ENCODE results near the gene C13orf46. TPM values are rescaled to one million over a fixed set of nuclear protein-coding genes. Genes with fewer than 3 reads are reported as not detected.
A peak's percentile ranks its signal among the peaks of the same experiment; 100 is the strongest.

C13orf46 gene
- total RNA-seq, 1 donor, result 0.27 TPM

DNA sequence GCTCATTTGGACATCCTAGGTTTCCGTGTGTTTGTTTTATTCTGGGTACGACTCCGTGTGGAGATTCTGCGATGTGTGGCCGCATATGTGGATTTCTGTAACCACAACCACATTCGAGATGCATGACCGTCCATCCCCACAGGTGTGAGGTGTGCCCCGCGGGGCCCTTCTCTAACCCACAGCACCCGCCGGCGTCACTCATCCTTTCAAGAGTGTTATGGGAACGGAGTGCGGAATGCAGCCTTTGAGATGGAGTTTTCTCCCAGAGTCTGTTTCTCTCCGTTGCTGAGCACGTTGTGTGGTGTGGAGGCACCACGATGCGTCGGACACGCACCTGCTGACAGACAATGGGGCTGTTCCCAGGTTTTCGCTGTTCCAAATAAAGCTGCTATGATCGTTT lies 40.0 kb downstream of the C13orf46 start:
- TF ChIP-seq, protein P1, sequence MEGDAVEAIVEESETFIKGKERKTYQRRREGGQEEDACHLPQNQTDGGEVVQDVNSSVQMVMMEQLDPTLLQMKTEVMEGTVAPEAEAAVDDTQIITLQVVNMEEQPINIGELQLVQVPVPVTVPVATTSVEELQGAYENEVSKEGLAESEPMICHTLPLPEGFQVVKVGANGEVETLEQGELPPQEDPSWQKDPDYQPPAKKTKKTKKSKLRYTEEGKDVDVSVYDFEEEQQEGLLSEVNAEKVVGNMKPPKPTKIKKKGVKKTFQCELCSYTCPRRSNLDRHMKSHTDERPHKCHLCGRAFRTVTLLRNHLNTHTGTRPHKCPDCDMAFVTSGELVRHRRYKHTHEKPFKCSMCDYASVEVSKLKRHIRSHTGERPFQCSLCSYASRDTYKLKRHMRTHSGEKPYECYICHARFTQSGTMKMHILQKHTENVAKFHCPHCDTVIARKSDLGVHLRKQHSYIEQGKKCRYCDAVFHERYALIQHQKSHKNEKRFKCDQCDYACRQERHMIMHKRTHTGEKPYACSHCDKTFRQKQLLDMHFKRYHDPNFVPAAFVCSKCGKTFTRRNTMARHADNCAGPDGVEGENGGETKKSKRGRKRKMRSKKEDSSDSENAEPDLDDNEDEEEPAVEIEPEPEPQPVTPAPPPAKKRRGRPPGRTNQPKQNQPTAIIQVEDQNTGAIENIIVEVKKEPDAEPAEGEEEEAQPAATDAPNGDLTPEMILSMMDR (IDR thresholded peaks at IDR 0.05; ENCODE audit: insufficient read depth, low read length), result no peak
- no peak for DNase-seq (ENCODE audit: low read depth)
- H3K4me3 ChIP-seq (ENCODE audit: low read depth, low read length), result no peak overlapping the region

DNA sequence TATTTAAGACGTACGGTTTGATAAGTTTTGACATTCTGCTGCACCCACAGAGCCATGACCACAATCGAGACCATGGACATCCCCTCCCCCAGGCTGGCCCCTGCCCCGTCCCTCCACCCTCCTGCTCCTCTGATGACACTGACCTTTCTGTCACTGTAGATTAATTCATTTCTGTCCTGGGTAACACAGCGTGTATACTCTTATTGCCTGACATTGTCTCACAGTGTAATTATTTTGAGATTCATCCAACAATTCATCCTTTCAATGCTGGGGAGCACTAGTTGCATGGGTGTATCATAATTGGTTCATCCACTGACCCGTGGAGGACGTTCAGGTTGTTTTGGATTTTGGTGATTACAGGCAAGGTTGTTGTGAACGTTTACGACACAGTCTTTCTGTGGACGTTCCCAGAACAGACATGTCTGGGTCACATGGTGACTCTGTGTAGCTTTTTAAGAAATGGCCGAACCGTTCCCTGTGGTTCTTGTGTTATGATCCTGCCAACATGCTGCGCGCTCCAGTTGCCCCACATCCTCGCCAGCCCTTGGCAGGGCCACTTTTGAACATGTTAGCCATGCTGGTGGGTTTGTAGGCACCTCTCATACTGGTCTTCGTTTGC lies 41.9 kb downstream of the C13orf46 start:
- H3K4me3 ChIP-seq (ENCODE audit: low read depth, low read length), result no peak overlapping the region
- TF ChIP-seq, protein P1 (IDR thresholded peaks at IDR 0.05; ENCODE audit: insufficient read depth, low read length), result no peak
- no peak for DNase-seq (ENCODE audit: low read depth)

DNA sequence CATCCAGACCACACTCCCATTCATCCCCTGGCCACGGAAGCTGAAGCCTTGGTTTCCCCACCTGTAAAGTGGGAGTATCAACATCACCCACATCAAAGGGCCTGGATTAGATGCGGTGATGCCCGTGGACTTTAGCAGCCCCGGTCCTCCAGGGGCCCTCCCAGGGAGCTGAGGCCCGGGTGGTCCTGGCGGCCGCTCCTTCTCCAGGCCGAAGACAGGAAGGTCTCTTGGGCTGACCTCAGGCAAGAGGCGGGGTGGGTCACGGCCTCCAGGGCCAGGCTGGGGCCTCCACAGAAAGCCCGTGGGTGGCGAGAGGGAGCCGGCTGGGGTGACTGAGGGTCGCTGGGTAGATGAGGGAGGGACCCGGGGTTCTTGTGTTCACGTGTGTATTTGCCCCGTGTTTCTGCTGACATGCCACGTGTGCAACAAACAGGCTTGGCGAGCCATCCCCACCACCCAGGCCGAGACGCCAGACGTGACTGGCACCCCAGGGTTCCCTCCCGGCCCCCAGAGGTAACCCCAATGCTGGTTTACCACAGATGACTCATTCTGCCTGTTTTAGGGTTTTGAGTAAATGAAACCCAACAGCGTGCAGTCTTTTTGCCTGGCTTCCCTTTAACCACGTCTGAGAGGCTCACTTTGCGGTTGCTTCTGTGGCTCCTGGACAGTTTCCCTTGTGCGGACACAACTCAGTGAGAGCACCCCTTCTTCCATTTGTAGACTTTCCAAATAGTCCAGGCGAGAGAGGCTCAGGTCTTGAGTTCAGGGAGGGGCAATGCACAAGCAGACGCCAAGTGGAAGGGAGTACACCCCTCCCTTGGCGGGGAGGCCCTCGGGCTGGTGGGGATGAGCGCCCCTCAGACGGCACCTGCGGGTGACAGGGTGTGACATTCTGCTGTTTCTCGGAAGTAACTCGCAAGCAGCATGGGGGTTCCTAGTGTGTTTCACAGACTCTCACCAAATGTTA lies 42.9 kb downstream of the C13orf46 start:
- no peak overlapping the region for H3K4me3 ChIP-seq (ENCODE audit: low read depth, low read length)
- TF ChIP-seq, protein P1 (IDR thresholded peaks at IDR 0.05; ENCODE audit: insufficient read depth, low read length), result no peak
- DNase-seq (ENCODE audit: low read depth), result no peak

DNA sequence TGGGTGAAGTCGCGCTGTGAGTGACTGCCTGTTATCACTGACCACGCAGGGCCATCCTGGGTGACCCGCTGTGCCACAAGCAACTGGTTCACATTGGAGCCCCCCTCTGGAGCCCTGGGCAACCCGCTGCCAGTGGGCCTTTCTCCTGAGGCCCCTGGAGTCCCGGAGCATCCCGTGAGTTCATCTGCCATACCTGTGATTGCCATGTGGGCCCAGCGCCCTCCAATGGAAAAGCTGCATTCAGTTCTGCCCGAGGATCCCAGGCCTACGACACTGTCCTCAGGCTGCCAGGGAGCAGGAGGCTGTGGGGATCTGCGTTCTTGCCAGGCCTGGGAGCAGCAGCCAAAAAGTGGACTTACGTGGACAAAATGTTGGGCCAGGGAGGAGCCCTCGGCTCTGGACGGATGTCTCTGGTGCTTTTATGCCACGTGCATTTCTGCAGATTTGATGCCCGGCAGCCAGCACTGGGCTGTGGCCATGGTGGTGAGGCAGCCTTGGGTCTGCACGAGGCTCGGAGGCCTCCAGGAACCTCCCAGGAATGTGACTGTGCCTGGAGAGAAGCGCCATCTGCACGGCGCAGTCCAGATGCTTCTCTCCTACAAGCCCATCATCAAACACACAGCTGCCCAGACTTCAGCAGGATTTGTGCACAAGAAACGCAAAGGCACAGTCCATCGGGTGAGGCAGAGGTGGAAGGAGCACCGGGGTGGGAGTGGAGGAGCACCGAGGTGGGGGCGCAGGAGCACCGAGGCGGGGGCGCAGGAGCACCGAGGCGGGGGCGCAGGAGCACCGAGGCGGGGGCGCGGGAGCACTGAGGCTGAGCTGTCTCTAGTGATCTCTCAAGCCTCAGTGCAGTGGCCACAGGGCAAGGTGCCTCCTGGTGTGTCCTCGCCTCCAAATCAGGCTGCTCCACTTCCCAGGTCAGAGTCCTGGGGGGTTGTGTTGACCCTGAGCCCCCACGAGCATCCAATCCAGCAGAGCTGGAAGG lies 44.0 kb downstream of the C13orf46 start:
- no peak for DNase-seq (ENCODE audit: low read depth)
- H3K4me3 ChIP-seq (ENCODE audit: low read depth, low read length), result no peak overlapping the region
- TF ChIP-seq, protein P1 (IDR thresholded peaks at IDR 0.05; ENCODE audit: insufficient read depth, low read length), result no peak

DNA sequence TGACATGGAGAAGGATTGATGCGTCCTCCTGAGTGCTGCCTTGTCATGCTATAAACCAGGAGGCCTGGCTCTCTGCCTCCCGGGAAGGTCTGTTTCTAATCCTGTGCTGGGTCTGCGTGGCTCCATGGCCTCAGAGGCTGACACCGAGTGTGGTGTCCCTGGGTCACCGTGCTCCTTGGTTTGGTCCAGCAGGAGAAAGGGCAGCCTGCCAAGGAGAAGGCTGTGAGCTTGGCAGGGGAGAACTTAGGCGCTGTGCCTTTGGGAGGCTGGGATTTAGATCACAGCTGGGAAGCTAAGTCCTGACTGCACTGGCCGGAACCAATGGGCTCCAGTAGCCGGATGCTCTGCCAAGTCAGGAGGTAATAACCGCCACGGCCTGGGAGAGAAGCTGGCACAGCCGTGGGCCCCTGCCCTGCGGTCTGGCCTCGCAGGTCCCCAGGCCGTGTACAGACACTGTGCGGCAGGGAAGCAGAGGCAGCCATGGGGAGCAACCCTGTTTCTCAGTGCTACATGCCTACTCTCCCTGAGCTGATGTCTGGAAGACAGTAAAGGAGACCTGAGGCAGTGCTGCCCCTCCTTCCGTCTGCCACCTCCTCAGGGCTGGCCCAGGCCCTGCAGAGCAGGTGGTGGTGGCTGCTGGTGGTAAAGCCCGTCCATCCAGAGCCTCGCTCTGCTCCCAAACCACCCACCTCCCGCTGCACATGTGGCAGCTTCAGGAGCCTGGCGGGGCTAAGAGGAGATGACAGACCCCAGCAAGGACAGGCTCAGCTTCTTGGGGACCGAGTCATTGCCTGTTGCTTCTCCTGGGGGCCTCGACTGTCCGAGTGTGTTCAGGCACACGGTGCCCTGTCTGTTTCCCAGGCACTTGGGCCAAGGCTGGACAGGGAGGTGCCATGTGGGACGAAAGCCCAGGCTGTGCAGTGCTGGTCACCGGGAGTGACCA lies 44.9 kb downstream of the C13orf46 start:
- H3K4me3 ChIP-seq (ENCODE audit: low read depth, low read length), result no peak overlapping the region
- TF ChIP-seq, protein P1 (IDR thresholded peaks at IDR 0.05; ENCODE audit: insufficient read depth, low read length), result no peak

More for the DNA sequence above, 44.9 kb downstream of the C13orf46 start:
- peak; percentile 94 for DNase-seq (ENCODE audit: low read depth)

Data from fibroblast of the aortic adventitia (primary cell).